Tibial artery (tissue), 4 donors: ENCODE measurements around the gene ALOX15B.

Source experiments
- DNase-seq, 2 donors: peaks; one replicate each; pipeline ENCODE4 v3.0.0-alpha.2; 2019
- H3K27ac ChIP-seq, 2 donors: fragments of 200-600 bp; sonication (generic) in 1 of 2; 1 replicate in 1 of 2; 2 replicates in 1 of 2; pipeline ENCODE4 v1.5.1; 2018 to 2019; ENCODE audit warnings: mild to moderate bottlenecking in 1 of 2
- H3K27me3 ChIP-seq, 2 donors: fragments of 200-600 bp; sonication (generic) in 1 of 2; one replicate each; pipeline versions ENCODE4 v1.5.1 to v1.6.0; 2016 to 2019
- H3K36me3 ChIP-seq, 3 donors: fragments of 200-600 bp; sonication (generic) in 2 of 3; one replicate each; pipeline ENCODE4 v1.5.1; 2016 to 2019; ENCODE audit warnings: mild to moderate bottlenecking in 2 of 3
- H3K4me1 ChIP-seq, 4 donors: fragments of 200-600 bp; sonication (generic) in 2 of 4; 1 replicate in 3 of 4; 2 replicates in 1 of 4; pipeline ENCODE4 v1.5.1; 2016 to 2019
- H3K4me3 ChIP-seq, 2 donors: fragments of 200-600 bp; sonication (generic) in 1 of 2; 1 replicate in 1 of 2; 2 replicates in 1 of 2; pipeline ENCODE4 v1.5.1; 2018 to 2019; ENCODE audit warnings: mild to moderate bottlenecking in 2 of 2
- H3K9me3 ChIP-seq, 3 donors: fragments of 200-600 bp; sonication (generic) in 1 of 3; one replicate each; pipeline ENCODE4 v1.5.1; 2016 to 2019
- intact Hi-C: fragments of 100-400 bp; cut with DNase I; formaldehyde crosslinking; loops from one replicate; pipeline ENCODE4 v1.15.0; 2023; ENCODE audit warnings: low total_unique reads
- TF ChIP-seq, protein P1 (sequence below), 2 experiments: fragments of 200-600 bp in 1 of 2; fragments of 450-650 bp in 1 of 2; IDR thresholded peaks; one replicate each; pipeline ENCODE4 v1.5.1; 2017 to 2019; ENCODE audit warnings: antibody characterized with exemption in 2 of 2, mild to moderate bottlenecking in 1 of 2, moderate library complexity in 1 of 2

ALOX15B gene

DNA sequence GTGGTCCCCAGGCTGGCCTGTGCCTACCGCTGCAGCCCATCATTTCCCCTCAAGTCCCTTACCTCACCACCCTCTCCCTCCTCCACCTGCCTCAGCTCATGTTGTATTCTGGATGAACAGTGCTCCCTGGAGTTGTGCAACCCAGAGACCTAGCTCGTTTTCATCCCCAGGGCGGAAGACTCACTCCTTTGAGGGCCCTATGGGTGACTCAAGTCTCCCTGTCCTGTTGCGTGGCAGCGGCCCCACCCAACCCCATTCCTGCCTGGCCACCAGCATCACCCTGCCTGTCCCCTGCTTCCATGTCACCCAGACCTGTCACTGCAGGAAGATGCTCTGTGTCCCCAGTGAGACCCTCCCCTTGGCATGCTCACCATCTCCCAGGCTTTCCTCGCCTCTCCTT is 45.4 kb downstream of the ALOX15B start:
- no peaks in the 10 kb centered on the region for H3K9me3 ChIP-seq
- TF ChIP-seq, protein P1, sequence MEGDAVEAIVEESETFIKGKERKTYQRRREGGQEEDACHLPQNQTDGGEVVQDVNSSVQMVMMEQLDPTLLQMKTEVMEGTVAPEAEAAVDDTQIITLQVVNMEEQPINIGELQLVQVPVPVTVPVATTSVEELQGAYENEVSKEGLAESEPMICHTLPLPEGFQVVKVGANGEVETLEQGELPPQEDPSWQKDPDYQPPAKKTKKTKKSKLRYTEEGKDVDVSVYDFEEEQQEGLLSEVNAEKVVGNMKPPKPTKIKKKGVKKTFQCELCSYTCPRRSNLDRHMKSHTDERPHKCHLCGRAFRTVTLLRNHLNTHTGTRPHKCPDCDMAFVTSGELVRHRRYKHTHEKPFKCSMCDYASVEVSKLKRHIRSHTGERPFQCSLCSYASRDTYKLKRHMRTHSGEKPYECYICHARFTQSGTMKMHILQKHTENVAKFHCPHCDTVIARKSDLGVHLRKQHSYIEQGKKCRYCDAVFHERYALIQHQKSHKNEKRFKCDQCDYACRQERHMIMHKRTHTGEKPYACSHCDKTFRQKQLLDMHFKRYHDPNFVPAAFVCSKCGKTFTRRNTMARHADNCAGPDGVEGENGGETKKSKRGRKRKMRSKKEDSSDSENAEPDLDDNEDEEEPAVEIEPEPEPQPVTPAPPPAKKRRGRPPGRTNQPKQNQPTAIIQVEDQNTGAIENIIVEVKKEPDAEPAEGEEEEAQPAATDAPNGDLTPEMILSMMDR (IDR thresholded peaks at IDR 0.05): no peak
- H3K27me3 ChIP-seq: peaks cover 3 to 82% of the 10 kb centered on the region in 2 donors
- intact Hi-C loops: no loop called here
- no peak for DNase-seq
- no peaks in the 10 kb centered on the region for H3K36me3 ChIP-seq
- peaks cover 4 to 15% (median 11%) of the 10 kb centered on the region in 4 donors for H3K4me1 ChIP-seq
- H3K4me3 ChIP-seq: no peak overlapping the region
- no peak overlapping the region for H3K27ac ChIP-seq

DNA sequence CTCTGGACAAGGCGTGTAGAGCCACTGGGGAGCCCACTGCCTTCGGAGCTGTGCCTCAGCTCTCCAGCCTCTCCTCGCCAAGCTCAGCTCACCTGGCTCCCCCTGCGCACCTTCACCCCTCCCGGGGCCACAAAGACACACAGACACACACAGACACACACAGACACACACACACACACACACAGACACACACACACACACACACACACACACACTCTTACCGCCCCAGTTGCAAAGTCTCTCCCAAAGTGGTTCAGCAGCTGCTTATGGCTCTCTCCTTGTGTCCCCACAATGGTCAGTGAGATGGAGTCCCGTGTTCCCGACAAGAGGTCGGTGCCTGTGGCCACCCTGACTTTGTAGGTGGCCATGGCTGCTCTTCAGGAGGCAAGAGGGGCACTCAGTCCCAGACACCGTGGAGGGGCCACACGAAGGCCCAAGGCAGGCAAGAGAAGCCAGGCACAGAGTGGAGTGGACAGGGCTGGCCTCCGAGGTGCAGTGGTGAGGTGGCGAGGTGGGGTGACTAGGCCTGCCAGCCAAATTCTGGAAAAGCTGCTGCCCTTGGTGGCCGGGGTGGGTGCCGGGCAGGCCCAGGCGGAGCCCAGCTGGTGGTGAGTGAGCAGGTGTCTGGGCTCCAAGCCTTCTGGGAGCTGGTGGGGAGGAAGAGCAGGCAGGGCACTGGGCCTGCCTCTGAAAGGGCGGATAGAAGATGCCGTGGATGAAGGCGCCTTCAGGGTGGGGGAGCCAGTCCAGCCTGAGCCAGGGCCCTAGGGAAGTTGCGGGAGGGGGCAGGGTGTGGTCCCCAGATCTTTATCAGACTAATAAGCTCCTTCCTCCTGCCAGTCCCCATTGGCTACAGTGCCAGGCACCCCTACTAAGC is 48.5 kb downstream of the ALOX15B start, which contains the start of gene ALOX12B:
Gene ALOX12B, minus strand, starts transcription at position 642 of the 877 bp plus-strand sequence. Its CDS starts 274 bp downstream, at position 368.
- Histone ChIP-seq H3K4me3 (no peak within 1 kb of the TSS), H3K27me3 (peaks cover 0 to 86% of the 10 kb centered on the region in 2 donors), H3K9me3 (no peaks in the 10 kb centered on the region), H3K36me3 (no peaks in the 10 kb centered on the region), H3K4me1 (no peaks in the 10 kb centered on the region), H3K27ac (no peak within 1 kb of the TSS)
- intact Hi-C loops: no loop called here
- TF ChIP-seq, protein P1 (IDR thresholded peaks at IDR 0.05): no peak
- DNase-seq: no peak

DNA sequence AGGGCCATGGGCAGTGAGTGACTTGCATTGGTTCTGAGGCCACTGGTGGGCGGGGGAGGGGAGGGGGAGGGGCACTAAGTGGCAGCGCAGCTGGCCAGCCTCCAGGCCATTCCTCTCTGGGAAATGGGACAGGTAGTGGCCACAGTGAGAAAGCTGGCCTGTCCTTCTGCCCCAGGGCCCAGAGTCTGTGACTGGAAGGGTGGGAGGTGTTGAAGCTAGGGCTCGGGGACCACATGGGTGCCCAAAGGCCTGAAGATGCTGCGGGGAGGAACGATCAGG is 49.0 kb downstream of the ALOX15B start:
- DNase-seq: no peak
- no peaks in the 10 kb centered on the region for H3K9me3 ChIP-seq
- H3K4me1 ChIP-seq: no peaks in the 10 kb centered on the region
- H3K27me3 ChIP-seq: peaks cover 0 to 87% of the 10 kb centered on the region in 2 donors
- no peaks in the 10 kb centered on the region for H3K36me3 ChIP-seq
- intact Hi-C loops: no loop called here
- no peak overlapping the region for H3K27ac ChIP-seq
- H3K4me3 ChIP-seq: no peak overlapping the region
- TF ChIP-seq, protein P1 (IDR thresholded peaks at IDR 0.05): no peak

DNA sequence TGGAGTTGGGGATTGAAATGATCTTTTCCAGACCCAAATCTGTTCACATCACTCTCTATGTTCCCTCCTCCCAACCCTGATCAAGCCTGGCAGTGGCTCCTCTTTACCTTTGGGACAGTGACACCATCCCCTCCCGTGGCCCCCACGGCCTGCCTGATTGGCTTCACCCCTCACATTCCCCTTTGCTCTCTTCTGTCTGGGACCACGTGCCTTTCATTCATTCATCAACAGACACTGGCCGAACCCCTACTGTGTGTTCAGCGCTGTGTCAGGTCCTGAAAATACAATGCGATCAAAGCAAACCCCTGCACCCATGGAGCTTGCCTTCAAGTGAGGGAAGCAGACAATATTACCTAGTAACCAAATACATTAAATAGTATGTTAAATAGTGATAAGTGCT is 50.9 kb downstream of the ALOX15B start:
- H3K36me3 ChIP-seq: no peaks in the 10 kb centered on the region
- peaks cover 0 to 80% of the 10 kb centered on the region in 2 donors for H3K27me3 ChIP-seq
- no peak overlapping the region for H3K27ac ChIP-seq
- intact Hi-C loops: no loop called here
- no peaks in the 10 kb centered on the region for H3K4me1 ChIP-seq
- TF ChIP-seq, protein P1 (IDR thresholded peaks at IDR 0.05): no peak
- no peak for DNase-seq
- no peaks in the 10 kb centered on the region for H3K9me3 ChIP-seq
- H3K4me3 ChIP-seq: no peak overlapping the region

DNA sequence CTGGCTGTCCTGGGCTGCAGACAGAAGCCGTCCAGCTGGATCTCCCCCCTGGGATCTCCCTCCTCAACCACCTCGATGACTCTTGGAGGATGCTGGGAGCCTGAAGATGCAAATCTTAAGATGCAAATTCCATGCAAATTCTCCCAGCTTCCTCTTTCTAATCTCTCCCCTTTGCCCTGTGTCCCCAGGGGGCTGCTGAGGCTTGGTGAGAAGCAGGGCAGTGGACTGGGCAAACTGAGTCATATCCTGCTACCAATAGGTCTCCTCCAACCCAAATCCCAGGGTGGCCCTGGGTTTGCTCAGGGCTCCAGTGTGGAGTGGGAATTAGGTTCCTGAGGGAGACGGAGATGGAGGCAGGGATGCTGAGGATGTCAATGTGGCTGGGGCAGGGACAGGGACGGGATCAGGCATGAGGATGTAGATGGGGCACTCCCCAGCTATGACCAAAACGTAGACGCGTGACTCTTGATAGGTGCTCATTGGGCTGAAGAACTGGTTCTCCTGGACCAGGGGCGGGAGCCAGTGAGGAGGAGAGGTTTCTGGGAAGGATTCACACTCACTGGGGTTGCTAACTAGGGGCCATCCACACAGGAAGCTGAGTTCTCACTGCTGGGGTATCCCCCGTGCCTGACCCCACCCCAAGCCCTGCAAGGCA is 52.3 kb downstream of the ALOX15B start:
- no peaks in the 10 kb centered on the region for H3K4me1 ChIP-seq
- no peak overlapping the region for H3K4me3 ChIP-seq
- TF ChIP-seq, protein P1 (IDR thresholded peaks at IDR 0.05): no peak
- DNase-seq: no peak
- H3K27ac ChIP-seq: no peak overlapping the region
- intact Hi-C loops: no loop called here
- H3K9me3 ChIP-seq: no peaks in the 10 kb centered on the region
- H3K27me3 ChIP-seq: peaks cover 0 to 79% of the 10 kb centered on the region in 2 donors
- no peaks in the 10 kb centered on the region for H3K36me3 ChIP-seq
